Measurements from ENCODE around the gene NMB. TPM values are rescaled to one million over a fixed set of nuclear protein-coding genes. Genes with fewer than 3 reads are reported as not detected.

Gene NMB
- total and polyA plus RNA-seq, 10 donors = 1.0 to 5.5 (median 2.5) TPM

- TF ChIP-seq CTCF (IDR thresholded peaks at IDR 0.05 in 8 of 11, conservative IDR thresholded peaks at IDR 0.05 in 3 of 11) = no peak
- TF ChIP-seq POLR2A (IDR thresholded peaks at IDR 0.05) = no peak
- TF ChIP-seq POLR2AphosphoS5 (IDR thresholded peaks at IDR 0.05) = no peak
- intact Hi-C loops (cut with DNase I; ENCODE audit: low total_unique reads) = no loop called here
- no peak overlapping the region for H3K27ac ChIP-seq
- DNase-seq = no peak
- H3K36me3 ChIP-seq = peaks cover 0 to 96% (median 39%) of the 10 kb centered on the region in 6 donors
- peaks cover 0 to 9% (median 3%) of the 10 kb centered on the region in 6 donors for H3K4me1 ChIP-seq
- no peaks in the 10 kb centered on the region for H3K9me3 ChIP-seq
- H3K27me3 ChIP-seq (replicated peaks in 1 of 7) = no peaks in the 10 kb centered on the region
- no peak overlapping the region for H3K4me3 ChIP-seq
Observed at GRCh38 chr15:84671211-84671610, 13.2 kb upstream of the NMB start.

GRCh38 chr15:84669726-84670125, 11.7 kb upstream of the NMB start:
- DNase-seq = no peak
- Histone ChIP-seq H3K4me3 (no peak overlapping the region), H3K9me3 (no peaks in the 10 kb centered on the region), H3K27me3 (replicated peaks in 1 of 7) (no peaks in the 10 kb centered on the region), H3K36me3 (peaks cover 0 to 96% (median 40%) of the 10 kb centered on the region in 6 donors), H3K27ac (no peak overlapping the region), H3K4me1 (no peaks in the 10 kb centered on the region)
- intact Hi-C loops (cut with DNase I; ENCODE audit: low total_unique reads) = no loop called here
- 87 to 94% (median 92%) methylated on average over 8 of the region's 8 CpGs for WGBS, 5 donors
- TF ChIP-seq POLR2AphosphoS5 (IDR thresholded peaks at IDR 0.05) (no peak), CTCF (IDR thresholded peaks at IDR 0.05 in 8 of 11, conservative IDR thresholded peaks at IDR 0.05 in 3 of 11) (no peak), POLR2A (IDR thresholded peaks at IDR 0.05) (no peak)

- no peaks in the 10 kb centered on the region for H3K9me3 ChIP-seq
- H3K4me1 ChIP-seq = no peaks in the 10 kb centered on the region
- 96 to 100% (median 98%) methylated on average over 3 of the region's 3 CpGs for WGBS, 5 donors
- TF ChIP-seq POLR2A (IDR thresholded peaks at IDR 0.05) (no peak), POLR2AphosphoS5 (IDR thresholded peaks at IDR 0.05) (no peak), CTCF (IDR thresholded peaks at IDR 0.05 in 8 of 11, conservative IDR thresholded peaks at IDR 0.05 in 3 of 11) (no peak)
- H3K27ac ChIP-seq = no peak overlapping the region
- peaks cover 0 to 94% (median 34%) of the 10 kb centered on the region in 6 donors for H3K36me3 ChIP-seq
- intact Hi-C loops (cut with DNase I; ENCODE audit: low total_unique reads) = no loop called here
- no peak overlapping the region for H3K4me3 ChIP-seq
- DNase-seq = no peak
- H3K27me3 ChIP-seq (replicated peaks in 1 of 7) = no peaks in the 10 kb centered on the region
Observed at GRCh38 chr15:84668221-84668982, 10.4 kb upstream of the NMB start.

- 76 to 91% (median 88%) methylated on average over 2 of the region's 2 CpGs for WGBS, 5 donors
Observed at GRCh38 chr15:84666373-84666772, 8.4 kb upstream of the NMB start.

More at GRCh38 chr15:84666373-84666772, 8.4 kb upstream of the NMB start:
- no peak for DNase-seq
- Histone ChIP-seq H3K27me3 (replicated peaks in 1 of 7) (no peaks in the 10 kb centered on the region), H3K4me3 (no peak overlapping the region), H3K36me3 (peaks cover 0 to 78% (median 34%) of the 10 kb centered on the region in 6 donors), H3K9me3 (no peaks in the 10 kb centered on the region), H3K27ac (no peak overlapping the region), H3K4me1 (no peaks in the 10 kb centered on the region)
- TF ChIP-seq POLR2AphosphoS5 (IDR thresholded peaks at IDR 0.05) (no peak), POLR2A (IDR thresholded peaks at IDR 0.05) (no peak)
- intact Hi-C loops (cut with DNase I; ENCODE audit: low total_unique reads) = no loop called here

All from spleen (tissue), 11 donors.